ENCODE measurements around the gene TXN.

Gene TXN

GRCh38 chr9:110282018-110282738 lies 25.9 kb upstream of the TXN start:
- no peak for DNase-seq (ENCODE audit: extremely low read depth, insufficient read length)
- no peak for TF ChIP-seq CTCF (IDR thresholded peaks at IDR 0.05; ENCODE audit: insufficient read depth, low read length, poor library complexity, severe bottlenecking)
- H3K36me3 ChIP-seq (ENCODE audit: control insufficient read depth, insufficient read depth, low read length): no peaks in the 10 kb centered on the region
- H3K4me3 ChIP-seq (replicated peaks; ENCODE audit: low read depth, low read length): no peak overlapping the region
- no peaks in the 10 kb centered on the region for H3K27me3 ChIP-seq (replicated peaks; ENCODE audit: control insufficient read depth, insufficient read depth, low read length)

- H3K27me3 ChIP-seq (replicated peaks; ENCODE audit: control insufficient read depth, insufficient read depth, low read length): no peaks in the 10 kb centered on the region
- no peaks in the 10 kb centered on the region for H3K36me3 ChIP-seq (ENCODE audit: control insufficient read depth, insufficient read depth, low read length)
- H3K4me3 ChIP-seq (replicated peaks; ENCODE audit: low read depth, low read length): no peak overlapping the region
- no peak for TF ChIP-seq CTCF (IDR thresholded peaks at IDR 0.05; ENCODE audit: insufficient read depth, low read length, poor library complexity, severe bottlenecking)
- DNase-seq (ENCODE audit: extremely low read depth, insufficient read length): no peak
Observed at GRCh38 chr9:110278080-110278707, 21.9 kb upstream of the TXN start.

GRCh38 chr9:110276781-110277180 lies 20.5 kb upstream of the TXN start:
- TF ChIP-seq CTCF (IDR thresholded peaks at IDR 0.05; ENCODE audit: insufficient read depth, low read length, poor library complexity, severe bottlenecking): no peak
- no peak for DNase-seq (ENCODE audit: extremely low read depth, insufficient read length)
- no peak overlapping the region for H3K4me3 ChIP-seq (replicated peaks; ENCODE audit: low read depth, low read length)
- no peaks in the 10 kb centered on the region for H3K27me3 ChIP-seq (replicated peaks; ENCODE audit: control insufficient read depth, insufficient read depth, low read length)
- no peaks in the 10 kb centered on the region for H3K36me3 ChIP-seq (ENCODE audit: control insufficient read depth, insufficient read depth, low read length)

- DNase-seq (ENCODE audit: extremely low read depth, insufficient read length): no peak
- no peaks in the 10 kb centered on the region for H3K36me3 ChIP-seq (ENCODE audit: control insufficient read depth, insufficient read depth, low read length)
- no peaks in the 10 kb centered on the region for H3K27me3 ChIP-seq (replicated peaks; ENCODE audit: control insufficient read depth, insufficient read depth, low read length)
- TF ChIP-seq CTCF (IDR thresholded peaks at IDR 0.05; ENCODE audit: insufficient read depth, low read length, poor library complexity, severe bottlenecking): no peak
- no peak overlapping the region for H3K4me3 ChIP-seq (replicated peaks; ENCODE audit: low read depth, low read length)
Observed at GRCh38 chr9:110270211-110270995, 14.1 kb upstream of the TXN start.

GRCh38 chr9:110266795-110267194 lies 10.5 kb upstream of the TXN start:
- no peak for TF ChIP-seq CTCF (IDR thresholded peaks at IDR 0.05; ENCODE audit: insufficient read depth, low read length, poor library complexity, severe bottlenecking)
- H3K36me3 ChIP-seq (ENCODE audit: control insufficient read depth, insufficient read depth, low read length): no peaks in the 10 kb centered on the region
- DNase-seq (ENCODE audit: extremely low read depth, insufficient read length): no peak
- H3K27me3 ChIP-seq (replicated peaks; ENCODE audit: control insufficient read depth, insufficient read depth, low read length): no peaks in the 10 kb centered on the region
- no peak overlapping the region for H3K4me3 ChIP-seq (replicated peaks; ENCODE audit: low read depth, low read length)

Measured in GM06990 (cell line).